ENCODE measurements around the gene REG3A.

The REG3A gene

DNA sequence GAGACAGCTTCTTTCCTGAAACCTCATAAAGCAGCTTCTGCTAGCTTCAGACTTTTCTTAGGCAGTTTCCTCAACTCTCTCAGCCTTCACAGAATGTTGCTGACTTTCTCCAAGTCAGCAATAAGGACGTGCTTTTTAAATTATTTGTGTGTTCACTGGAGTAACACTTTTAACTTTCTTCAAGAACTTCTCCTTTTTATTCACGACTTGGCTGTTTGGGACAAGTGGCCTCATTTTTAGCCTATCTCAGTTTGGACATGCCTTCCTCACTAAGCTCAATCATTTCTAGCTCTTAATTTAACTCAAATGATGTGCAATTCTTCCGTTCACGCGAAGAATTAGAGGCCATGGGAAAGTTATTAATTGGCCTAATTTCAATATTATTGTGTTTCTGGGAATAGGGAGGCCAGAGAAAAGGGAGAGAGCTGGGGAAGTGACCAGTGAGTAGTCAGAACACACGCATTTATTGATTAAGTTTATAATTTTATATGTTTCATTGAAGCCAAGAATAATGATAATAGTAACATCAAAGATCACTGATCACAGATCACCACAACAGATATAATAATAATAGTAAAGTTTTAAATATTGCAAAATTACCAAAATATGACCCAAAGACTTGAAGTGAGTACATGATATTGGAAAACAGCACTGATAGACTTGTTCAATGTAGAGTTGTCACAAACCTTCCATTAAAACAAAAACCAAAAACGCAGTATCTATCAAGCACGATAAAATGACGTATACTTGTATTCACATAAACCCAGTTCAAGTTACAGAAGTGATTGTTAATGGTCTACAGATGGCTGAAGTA, 34.4 kb downstream of the REG3A start:
- no peak for DNase-seq (ENCODE audit: low read depth)
- no peak overlapping the region for H3K4me3 ChIP-seq (ENCODE audit: low read depth, low read length)

DNA sequence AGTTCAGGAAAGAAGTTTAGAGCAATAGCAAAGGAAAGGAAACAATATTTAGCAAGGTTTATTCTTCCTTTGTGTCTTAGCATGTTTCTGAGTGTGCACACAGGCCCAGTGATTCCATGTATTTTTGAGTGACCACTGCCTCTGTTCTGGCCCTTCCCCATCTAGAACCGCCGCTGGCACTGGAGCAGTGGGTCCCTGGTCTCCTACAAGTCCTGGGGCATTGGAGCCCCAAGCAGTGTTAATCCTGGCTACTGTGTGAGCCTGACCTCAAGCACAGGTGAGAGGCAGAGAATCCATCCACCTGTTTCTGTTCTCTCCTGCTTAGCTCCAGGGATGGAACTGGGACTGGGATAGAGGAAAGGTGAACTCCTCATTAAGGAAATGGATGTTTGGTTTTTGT, 36.9 kb downstream of the REG3A start:
- DNase-seq (ENCODE audit: low read depth), result no peak
- H3K4me3 ChIP-seq (ENCODE audit: low read depth, low read length), result no peak overlapping the region

DNA sequence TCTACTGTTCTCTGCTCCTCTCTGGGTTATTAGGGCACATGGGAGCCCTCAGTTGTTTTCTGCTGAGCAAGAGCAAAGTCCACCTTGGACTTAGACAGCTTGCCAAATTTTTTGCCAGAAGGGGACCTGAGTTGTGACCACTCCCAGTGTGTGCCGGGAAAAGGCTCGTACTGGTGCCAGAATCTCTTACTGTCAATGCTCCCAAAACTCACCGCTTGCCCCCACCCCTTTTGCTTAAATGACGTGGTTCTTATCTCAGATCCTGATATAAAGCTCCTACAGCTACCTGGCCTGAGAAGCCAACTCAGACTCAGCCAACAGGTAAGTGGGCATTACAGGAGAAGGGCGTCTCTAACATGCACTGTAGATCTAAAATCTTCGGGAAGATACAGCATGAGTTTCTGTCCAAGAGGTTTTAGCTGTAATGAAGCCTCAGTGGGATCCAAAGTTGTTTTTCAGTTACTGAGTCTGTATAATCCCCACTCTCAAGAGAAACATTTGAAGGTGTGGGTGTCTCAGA, 39.3 kb downstream of the REG3A start, which contains the start of gene REG1A:
Gene REG1A (plus strand): TSS at position 295 of the 520 bp plus-strand sequence. CDS start 374 bp downstream, outside the sequence.
- no peak for DNase-seq (ENCODE audit: low read depth)

DNA sequence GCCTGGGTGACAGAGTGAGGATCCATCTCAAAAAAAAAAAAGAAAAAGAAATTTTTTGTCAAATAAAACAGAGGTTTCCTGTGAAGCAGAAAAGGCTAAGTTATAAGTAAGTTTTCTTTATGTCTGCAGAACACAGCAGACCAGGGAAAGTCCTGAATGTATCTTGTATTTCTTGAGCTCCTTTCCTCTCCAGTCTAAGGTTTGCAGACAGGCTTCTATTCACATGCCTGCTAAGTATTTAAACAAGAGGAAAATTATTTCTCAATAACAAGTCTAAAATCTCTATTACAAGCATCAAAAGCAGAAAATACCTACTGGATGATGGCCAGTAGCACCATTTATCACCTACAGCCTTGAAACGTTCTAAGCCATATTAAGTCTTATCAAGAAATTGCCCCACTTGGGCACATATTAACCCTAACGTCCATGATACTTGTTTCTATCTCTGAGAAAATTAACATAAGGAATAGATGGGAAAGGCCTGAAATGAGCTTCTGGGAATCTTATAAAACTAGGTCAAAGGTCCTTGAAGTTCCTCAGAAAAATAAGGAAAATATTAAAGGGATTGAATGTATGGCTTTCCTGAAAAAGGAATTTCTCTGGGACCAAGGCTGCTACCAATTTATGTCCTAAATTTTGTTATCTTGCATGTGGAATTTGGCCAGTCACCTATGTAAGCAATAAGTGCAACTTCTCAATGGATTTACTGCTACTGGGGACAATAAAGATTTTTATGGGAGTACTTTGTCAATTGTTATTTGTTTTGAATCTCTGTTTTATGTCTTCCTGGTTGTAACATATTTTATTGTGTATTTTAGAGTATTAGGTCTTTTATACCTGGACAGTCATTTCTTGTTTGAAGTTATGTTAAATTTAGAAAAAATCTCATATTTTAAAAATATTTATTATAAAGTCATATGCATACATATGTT, 42.3 kb downstream of the REG3A start:
- no peak overlapping the region for H3K4me3 ChIP-seq (ENCODE audit: low read depth, low read length)
- DNase-seq (ENCODE audit: low read depth), result no peak

More for the DNA sequence above, 39.3 kb downstream of the REG3A start, which contains the start of gene REG1A:
- no peak within 1 kb of the TSS for H3K4me3 ChIP-seq (ENCODE audit: low read depth, low read length)

DNA sequence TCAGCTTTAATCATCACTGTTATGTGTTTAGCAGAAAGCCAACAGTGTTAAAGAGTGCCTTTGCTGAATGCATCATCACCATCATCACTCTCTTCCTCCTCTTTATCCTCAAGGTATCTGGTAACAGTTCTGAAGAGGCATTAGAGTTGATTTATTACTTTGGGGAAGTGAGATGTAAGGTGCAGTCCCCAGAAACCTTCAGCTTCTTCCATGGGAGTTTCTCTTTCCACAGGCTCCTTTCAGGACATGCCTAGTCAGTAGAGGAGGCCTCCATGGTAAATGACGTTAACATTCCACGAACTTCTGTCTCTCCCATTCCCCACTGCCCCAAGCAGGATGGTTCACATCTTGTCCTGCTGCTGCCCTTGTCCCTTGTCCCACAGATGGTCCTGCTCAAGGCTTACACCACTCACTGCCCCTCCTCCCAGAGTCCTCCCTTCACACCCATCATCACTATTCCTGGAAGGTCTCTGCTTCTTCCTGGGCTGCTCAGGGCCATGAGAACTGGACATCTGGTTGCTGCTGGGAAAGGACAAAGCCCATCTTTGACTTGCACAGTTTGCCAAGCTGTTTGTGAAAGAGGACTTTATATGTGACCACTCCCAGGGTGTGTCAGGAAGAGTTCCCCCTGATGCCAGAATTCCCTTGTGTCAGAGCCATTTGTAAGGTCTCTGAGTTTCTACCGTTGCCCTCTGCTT, 44.6 kb downstream of the REG3A start:
- no peak for DNase-seq (ENCODE audit: low read depth)
- H3K4me3 ChIP-seq (ENCODE audit: low read depth, low read length), result no peak overlapping the region

DNA sequence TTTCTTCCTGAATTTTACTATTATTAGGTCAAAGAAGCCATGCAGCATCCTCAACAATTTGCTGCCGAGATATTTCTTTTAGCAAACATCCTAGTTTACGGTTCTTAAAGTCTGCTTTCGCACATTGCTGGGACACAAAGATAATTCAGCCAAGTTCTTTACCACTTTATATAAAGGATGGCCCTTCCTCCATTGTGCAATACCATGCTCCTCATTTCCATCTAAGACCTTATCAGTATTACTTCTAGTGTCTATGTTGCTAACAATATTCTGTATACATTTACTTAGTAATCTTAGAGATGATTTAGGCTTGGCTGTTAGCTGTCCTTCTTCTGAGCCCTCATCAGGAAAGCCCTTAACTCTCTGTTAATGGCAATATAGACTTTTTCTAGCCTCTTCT, 47.3 kb downstream of the REG3A start:
- H3K4me3 ChIP-seq (ENCODE audit: low read depth, low read length), result no peak overlapping the region
- no peak for DNase-seq (ENCODE audit: low read depth)
